DND-41 (cell line): ENCODE measurements around the gene PAH.

Source experiments
- CTCF ChIP-seq: IDR thresholded peaks from 2 replicates; pipeline ENCODE4 v1.5.1; 2012; ENCODE audit warnings: borderline replicate concordance, low read length, moderate library complexity, mild to moderate bottlenecking; ENCODE audit not compliant: poor library complexity, severe bottlenecking; ENCODE audit errors: extremely low read depth
- EZH2 ChIP-seq: IDR thresholded peaks from 3 replicates; pipeline ENCODE4 v1.6.1; 2012; ENCODE audit warnings: borderline replicate concordance, low read depth, mild to moderate bottlenecking, moderate library complexity, low read length, inconsistent platforms; ENCODE audit not compliant: severe bottlenecking

GRCh38 chr12:102962532-102962931, 45.5 kb upstream of the PAH start:
- TF ChIP-seq CTCF (no peak), EZH2 (no peak)
